ENCODE results near the gene LRRC26. TPM values are rescaled to one million over a fixed set of nuclear protein-coding genes. Genes with fewer than 3 reads are reported as not detected.

The LRRC26 gene
- total RNA-seq, 1 experiment from 2014 or later, result 0.40 TPM

DNA sequence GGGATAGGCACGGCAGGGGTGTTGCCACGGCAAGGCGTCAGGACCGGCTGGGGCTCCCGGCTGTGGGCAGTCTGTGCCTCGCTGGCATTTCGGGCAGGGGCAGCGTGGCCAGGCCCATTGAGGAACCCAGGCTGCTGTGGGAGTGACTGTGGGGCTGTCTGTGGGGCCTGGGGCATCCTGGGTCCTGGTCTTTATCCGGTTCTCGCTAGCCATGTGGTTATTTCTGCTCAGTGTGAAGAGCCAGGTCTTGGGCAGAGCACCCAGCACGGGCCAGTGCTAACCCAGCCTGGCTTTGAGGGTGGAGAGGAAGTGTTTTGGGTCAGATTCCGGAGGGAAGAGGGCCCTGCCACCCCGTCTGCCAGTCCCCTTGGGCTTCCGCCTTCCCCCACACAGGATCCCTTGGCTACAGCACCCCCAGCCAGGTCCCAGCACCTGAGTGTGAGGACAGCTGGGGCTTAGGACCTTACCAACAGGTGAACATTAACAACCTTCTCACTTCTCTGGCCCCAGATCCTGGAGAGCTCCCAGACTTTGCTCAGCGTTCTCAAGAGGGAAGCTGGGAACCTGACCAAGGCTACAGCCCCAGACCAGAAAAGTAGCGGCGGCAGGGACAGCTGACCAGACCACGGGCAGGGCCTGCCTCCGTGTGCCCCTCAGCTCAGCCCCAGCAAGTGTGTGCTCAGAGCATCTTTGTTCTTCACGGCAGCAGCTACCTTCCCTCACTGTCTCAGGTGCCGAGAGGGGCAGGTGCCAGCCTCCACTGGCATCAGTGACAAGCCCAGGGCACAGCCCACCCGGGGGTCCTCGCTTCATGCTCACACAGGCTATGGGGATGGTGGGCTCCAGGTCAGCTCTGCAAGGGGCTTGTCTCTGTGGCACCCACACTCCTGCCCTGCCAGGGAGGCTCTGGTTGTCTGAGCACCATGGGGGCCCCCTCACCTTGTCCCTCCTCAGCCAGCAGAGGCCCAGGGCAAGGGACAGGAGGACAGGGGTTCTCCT lies 19.7 kb upstream of the LRRC26 start:
- intact Hi-C loops (cut with micrococcal nuclease), result loop anchor here (2.0 to 5.0 kb wide), 2 partner anchors 38 to 39 kb away; partner anchors contain the start of genes CYSRT1 and RNF224
- peaks cover 27% of the 10 kb centered on the region for H3K4me1 ChIP-seq (ENCODE audit: insufficient read depth, low read length)
- H3K27ac ChIP-seq (ENCODE audit: low read length), result peak overlapping the region; percentile 92
- ChIA-PET CTCF (interaction anchor here (1.0 kb wide), 2 partner anchors 9 to 38 kb away, joined by 3 to 4 read pairs; partner anchors contain the start of gene RNF224), POLR2A (ENCODE audit: unreplicated experiment) (interaction anchor here (0.6 to 0.8 kb wide), 3 partner anchors 9 to 51 kb away, joined by 3 to 19 read pairs (median 4); partner anchors contain the start of gene TUBB4B)
- H3K9ac ChIP-seq (ENCODE audit: low read length), result peak overlapping the region; percentile 93
- BruUV-seq (replicated peaks), result TSS peak; percentile 78
- H3K4me2 ChIP-seq (ENCODE audit: low read length), result peak overlapping the region; percentile 96
- H3K27me3 ChIP-seq (ENCODE audit: low read length), result no peaks in the 10 kb centered on the region
- H4K20me1 ChIP-seq (ENCODE audit: low read length), result peaks cover 11% of the 10 kb centered on the region
- no peaks in the 10 kb centered on the region for H3K36me3 ChIP-seq (ENCODE audit: low read depth, low read length)
- no peaks in the 10 kb centered on the region for H3F3A ChIP-seq (ENCODE audit: low read length, unreplicated experiment)
- DNase-seq (no peak), ATAC-seq (peak; percentile 4; the same call in 1 of the 2 replicates)
- no peaks in the 10 kb centered on the region for H3K9me3 ChIP-seq (ENCODE audit: low read length)
- no peak overlapping the region for H2AFZ ChIP-seq (ENCODE audit: low read length)
- no peak for TF ChIP-seq EZH2phosphoT487 (IDR thresholded peaks at IDR 0.05; ENCODE audit: borderline replicate concordance, low read length)
- no peak for TF ChIP-seq EZH2 (IDR thresholded peaks at IDR 0.05; ENCODE audit: low read length, unreplicated experiment)
- TF ChIP-seq, protein P1, sequence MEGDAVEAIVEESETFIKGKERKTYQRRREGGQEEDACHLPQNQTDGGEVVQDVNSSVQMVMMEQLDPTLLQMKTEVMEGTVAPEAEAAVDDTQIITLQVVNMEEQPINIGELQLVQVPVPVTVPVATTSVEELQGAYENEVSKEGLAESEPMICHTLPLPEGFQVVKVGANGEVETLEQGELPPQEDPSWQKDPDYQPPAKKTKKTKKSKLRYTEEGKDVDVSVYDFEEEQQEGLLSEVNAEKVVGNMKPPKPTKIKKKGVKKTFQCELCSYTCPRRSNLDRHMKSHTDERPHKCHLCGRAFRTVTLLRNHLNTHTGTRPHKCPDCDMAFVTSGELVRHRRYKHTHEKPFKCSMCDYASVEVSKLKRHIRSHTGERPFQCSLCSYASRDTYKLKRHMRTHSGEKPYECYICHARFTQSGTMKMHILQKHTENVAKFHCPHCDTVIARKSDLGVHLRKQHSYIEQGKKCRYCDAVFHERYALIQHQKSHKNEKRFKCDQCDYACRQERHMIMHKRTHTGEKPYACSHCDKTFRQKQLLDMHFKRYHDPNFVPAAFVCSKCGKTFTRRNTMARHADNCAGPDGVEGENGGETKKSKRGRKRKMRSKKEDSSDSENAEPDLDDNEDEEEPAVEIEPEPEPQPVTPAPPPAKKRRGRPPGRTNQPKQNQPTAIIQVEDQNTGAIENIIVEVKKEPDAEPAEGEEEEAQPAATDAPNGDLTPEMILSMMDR (conservative IDR thresholded peaks at IDR 0.05; ENCODE audit: low read depth, low read length), result no peak
- H3K9me2 ChIP-seq (replicated peaks; ENCODE audit: low read length), result no peaks in the 10 kb centered on the region
- H3K79me2 ChIP-seq (ENCODE audit: low read length), result peaks cover 40% of the 10 kb centered on the region
- peak overlapping the region; percentile 99 for H3K4me3 ChIP-seq (ENCODE audit: low read length)

DNA sequence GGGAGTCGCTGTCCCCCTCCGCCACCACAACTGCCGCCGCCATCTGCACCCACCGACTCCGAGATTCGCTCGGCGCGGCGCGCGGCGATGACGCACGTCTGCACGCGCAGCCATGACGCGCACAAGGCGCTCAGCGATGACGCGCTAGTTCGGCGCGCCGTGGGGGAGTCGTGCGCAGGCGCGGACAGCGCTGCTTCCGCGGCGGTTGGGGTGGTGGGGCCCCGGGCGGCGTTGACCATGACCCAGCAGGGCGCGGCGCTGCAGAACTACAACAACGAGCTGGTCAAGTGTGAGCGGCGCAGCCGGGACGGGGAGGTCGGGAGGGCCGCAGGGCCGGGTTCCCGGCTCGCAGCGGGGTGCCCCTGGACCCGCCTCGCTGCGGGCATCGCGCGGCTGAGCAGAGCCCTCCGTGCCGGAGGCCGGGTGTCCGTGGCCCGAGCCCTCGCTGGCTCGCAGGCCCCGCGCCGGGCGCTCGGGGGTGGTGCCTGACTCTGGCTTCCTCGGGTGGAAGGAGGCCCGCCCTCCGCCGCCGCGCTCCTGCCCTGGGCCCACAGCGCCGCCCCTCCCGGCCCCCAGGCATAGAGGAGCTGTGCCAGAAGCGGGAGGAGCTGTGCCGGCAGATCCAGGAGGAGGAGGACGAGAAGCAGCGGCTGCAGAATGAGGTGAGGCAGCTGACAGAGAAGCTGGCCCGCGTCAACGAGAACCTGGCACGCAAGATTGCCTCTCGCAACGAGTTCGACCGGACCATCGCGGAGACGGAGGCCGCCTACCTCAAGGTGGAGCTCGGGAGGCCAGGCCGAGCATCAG lies 18.8 kb upstream of the LRRC26 start, which contains the start of the genes ANAPC2 and SSNA1:
Gene ANAPC2, minus strand, starts transcription at position 71 of the 807 bp plus-strand sequence. Its CDS starts 28 bp downstream, at position 43.
Gene SSNA1, plus strand, starts transcription at position 187 of the 807 bp plus-strand sequence. Its CDS starts 51 bp downstream, at position 238.
- BruUV-seq (replicated peaks), result no TSS peak
- ATAC-seq, result peak; percentile 75
- Histone ChIP-seq H2AFZ (ENCODE audit: low read length) (peak within 1 kb of the TSS; percentile 86), H3K9me2 (replicated peaks; ENCODE audit: low read length) (no peaks in the 10 kb centered on the region), H3K4me2 (ENCODE audit: low read length) (peak within 1 kb of the TSS; percentile 96), H3K27me3 (ENCODE audit: low read length) (no peaks in the 10 kb centered on the region), H3F3A (ENCODE audit: low read length, unreplicated experiment) (no peaks in the 10 kb centered on the region), H3K4me1 (ENCODE audit: insufficient read depth, low read length) (peaks cover 25% of the 10 kb centered on the region), H4K20me1 (ENCODE audit: low read length) (peaks cover 11% of the 10 kb centered on the region), H3K9ac (ENCODE audit: low read length) (peak within 1 kb of the TSS; percentile 93), H3K9me3 (ENCODE audit: low read length) (no peaks in the 10 kb centered on the region), H3K79me2 (ENCODE audit: low read length) (peaks cover 40% of the 10 kb centered on the region), H3K4me3 (ENCODE audit: low read length) (peak within 1 kb of the TSS; percentile 99), H3K27ac (ENCODE audit: low read length) (peak within 1 kb of the TSS; percentile 92), H3K36me3 (ENCODE audit: low read depth, low read length) (no peaks in the 10 kb centered on the region)
- CTCF ChIA-PET, result interaction anchor here (0.7 to 1.0 kb wide), 2 partner anchors 10 to 38 kb away, joined by 3 read pairs; partner anchors contain the start of gene RNF224
- POLR2A ChIA-PET (ENCODE audit: unreplicated experiment), result interaction anchor here (0.6 to 0.8 kb wide), 3 partner anchors 10 to 52 kb away, joined by 3 to 19 read pairs (median 4); partner anchors contain the start of gene TUBB4B
- intact Hi-C loops (cut with micrococcal nuclease), result loop anchor here (2.0 to 5.0 kb wide), 2 partner anchors 38 to 39 kb away; partner anchors contain the start of genes CYSRT1 and RNF224
- DNase-seq, result peak; percentile 91
- no peak for TF ChIP-seq EZH2phosphoT487 (IDR thresholded peaks at IDR 0.05; ENCODE audit: borderline replicate concordance, low read length)
- TF ChIP-seq, protein P1 (conservative IDR thresholded peaks at IDR 0.05; ENCODE audit: low read depth, low read length), result peak; percentile 44; the same call in 1 of the 2 replicates

Data from PC-3 (cell line).